ENCODE results near the gene BSND.
"Not testable (repeated sequence)": the region's sequence is repeated elsewhere in the genome, so short reads cannot be mapped to it uniquely, and the experiment has no call there.

The BSND gene

GRCh38 chr1:54953846-54954245, 44.9 kb upstream of the BSND start:
- no peak for DNase-seq (ENCODE audit: extremely low spot score)
- CTCF ChIA-PET, result interaction anchor here (1.0 kb wide), 1 partner anchor 9 kb away, joined by 4 read pairs; no protein-coding TSS in a partner anchor
- TF ChIP-seq L3MBTL2 (conservative IDR thresholded peaks at IDR 0.05), result no peak
- TF ChIP-seq ARNT (IDR thresholded peaks at IDR 0.05), result no peak
- no peak for TF ChIP-seq SUZ12 (IDR thresholded peaks at IDR 0.05)
- no peak for TF ChIP-seq SP1 (IDR thresholded peaks at IDR 0.05)
- no peak for TF ChIP-seq TARDBP (IDR thresholded peaks at IDR 0.05)
- TF ChIP-seq LEF1 (IDR thresholded peaks at IDR 0.05; ENCODE audit: borderline replicate concordance), result no peak
- no peak for TF ChIP-seq HDGF (IDR thresholded peaks at IDR 0.05; ENCODE audit: borderline replicate concordance)
- TF ChIP-seq ELF4 (IDR thresholded peaks at IDR 0.05), result no peak
- no peak for TF ChIP-seq NFRKB (IDR thresholded peaks at IDR 0.05)
- no peak for TF ChIP-seq ZNF384 (IDR thresholded peaks at IDR 0.05)
- TF ChIP-seq FOXA1 (IDR thresholded peaks at IDR 0.05), result no peak
- TF ChIP-seq PKNOX1 (IDR thresholded peaks at IDR 0.05), result no peak
- TF ChIP-seq CTBP1 (IDR thresholded peaks at IDR 0.05; ENCODE audit: borderline replicate concordance), result no peak
- no peak for TF ChIP-seq FOXM1 (IDR thresholded peaks at IDR 0.05; ENCODE audit: borderline replicate concordance)
- TF ChIP-seq BHLHE40 (IDR thresholded peaks at IDR 0.05; ENCODE audit: borderline replicate concordance), result no peak
- no peak for TF ChIP-seq FOXK2 (IDR thresholded peaks at IDR 0.05)
- POLR2A ChIA-PET, result no interaction called here

GRCh38 chr1:54955359-54955758, 43.4 kb upstream of the BSND start:
- ChIA-PET CTCF (interaction anchor here (0.6 kb wide), 1 partner anchor 10 kb away, joined by 3 read pairs; no protein-coding TSS in a partner anchor), POLR2A (no interaction called here)
- DNase-seq (ENCODE audit: extremely low spot score), result no peak
- no peak for TF ChIP-seq L3MBTL2 (conservative IDR thresholded peaks at IDR 0.05)
- TF ChIP-seq TARDBP (IDR thresholded peaks at IDR 0.05), result no peak
- no peak for TF ChIP-seq HDGF (IDR thresholded peaks at IDR 0.05; ENCODE audit: borderline replicate concordance)
- TF ChIP-seq FOXM1 (IDR thresholded peaks at IDR 0.05; ENCODE audit: borderline replicate concordance), result no peak
- no peak for TF ChIP-seq PKNOX1 (IDR thresholded peaks at IDR 0.05)
- TF ChIP-seq ELF4 (IDR thresholded peaks at IDR 0.05), result no peak
- no peak for TF ChIP-seq CTBP1 (IDR thresholded peaks at IDR 0.05; ENCODE audit: borderline replicate concordance)
- no peak for TF ChIP-seq NFRKB (IDR thresholded peaks at IDR 0.05)
- TF ChIP-seq SUZ12 (IDR thresholded peaks at IDR 0.05), result no peak
- no peak for TF ChIP-seq BHLHE40 (IDR thresholded peaks at IDR 0.05; ENCODE audit: borderline replicate concordance)
- TF ChIP-seq SP1 (IDR thresholded peaks at IDR 0.05), result no peak
- no peak for TF ChIP-seq FOXK2 (IDR thresholded peaks at IDR 0.05)
- TF ChIP-seq ZNF384 (IDR thresholded peaks at IDR 0.05), result no peak
- no peak for TF ChIP-seq FOXA1 (IDR thresholded peaks at IDR 0.05)

- CTCF ChIA-PET, result interaction anchor here (1.2 to 1.3 kb wide), 2 partner anchors 12 to 65 kb away, joined by 4 to 8 read pairs; no protein-coding TSS in a partner anchor
- POLR2A ChIA-PET, result no interaction called here
- TF ChIP-seq ELF4 (IDR thresholded peaks at IDR 0.05) (no peak), SUZ12 (IDR thresholded peaks at IDR 0.05) (no peak)
- DNase-seq (ENCODE audit: extremely low spot score), result no peak
These were observed 42.0 kb upstream of the BSND start for GRCh38 chr1:54956726-54957125.

- DNase-seq (ENCODE audit: extremely low spot score), result no peak
- ChIA-PET CTCF (interaction anchor here (1.8 kb wide), 1 partner anchor 14 kb away, joined by 7 read pairs; no protein-coding TSS in a partner anchor), POLR2A (no interaction called here)
- TF ChIP-seq ARNT (IDR thresholded peaks at IDR 0.05) (no peak), L3MBTL2 (conservative IDR thresholded peaks at IDR 0.05) (no peak), LEF1 (IDR thresholded peaks at IDR 0.05; ENCODE audit: borderline replicate concordance) (no peak), ZNF384 (IDR thresholded peaks at IDR 0.05) (peak; percentile 7; the same call in 1 of the 2 replicates)
These were observed 39.5 kb upstream of the BSND start for GRCh38 chr1:54959241-54959640.

- ChIA-PET CTCF (no interaction called here), POLR2A (no interaction called here)
- no peak for DNase-seq (ENCODE audit: extremely low spot score)
- TF ChIP-seq SP1 (IDR thresholded peaks at IDR 0.05), result no peak
- no peak for TF ChIP-seq BHLHE40 (IDR thresholded peaks at IDR 0.05; ENCODE audit: borderline replicate concordance)
- no peak for TF ChIP-seq FOXM1 (IDR thresholded peaks at IDR 0.05; ENCODE audit: borderline replicate concordance)
- no peak for TF ChIP-seq CTBP1 (IDR thresholded peaks at IDR 0.05; ENCODE audit: borderline replicate concordance)
- no peak for TF ChIP-seq LEF1 (IDR thresholded peaks at IDR 0.05; ENCODE audit: borderline replicate concordance)
- no peak for TF ChIP-seq FOXK2 (IDR thresholded peaks at IDR 0.05)
- no peak for TF ChIP-seq HDGF (IDR thresholded peaks at IDR 0.05; ENCODE audit: borderline replicate concordance)
- TF ChIP-seq TARDBP (IDR thresholded peaks at IDR 0.05), result no peak
- no peak for TF ChIP-seq ELF4 (IDR thresholded peaks at IDR 0.05)
- TF ChIP-seq FOXA1 (IDR thresholded peaks at IDR 0.05), result no peak
- no peak for TF ChIP-seq PKNOX1 (IDR thresholded peaks at IDR 0.05)
- no peak for TF ChIP-seq ARNT (IDR thresholded peaks at IDR 0.05)
- no peak for TF ChIP-seq NFRKB (IDR thresholded peaks at IDR 0.05)
- no peak for TF ChIP-seq SUZ12 (IDR thresholded peaks at IDR 0.05)
These were observed 35.9 kb upstream of the BSND start for GRCh38 chr1:54962612-54963395.

GRCh38 chr1:54963829-54964228, 34.9 kb upstream of the BSND start:
- CTCF ChIA-PET; DNase-seq (ENCODE audit: extremely low spot score); POLR2A ChIA-PET: not testable (repeated sequence)
